Left hindlimb (tissue), 1 donor: ENCODE results near the gene EPB41L5.

Source experiments
- DNase-seq: peaks from one replicate; pipeline ENCODE4 v3.0.0-alpha.2; 2018

The EPB41L5 gene

GRCh38 chr2:120204945-120205670 is 192.2 kb downstream of the EPB41L5 start:
- no peak for DNase-seq

DNA sequence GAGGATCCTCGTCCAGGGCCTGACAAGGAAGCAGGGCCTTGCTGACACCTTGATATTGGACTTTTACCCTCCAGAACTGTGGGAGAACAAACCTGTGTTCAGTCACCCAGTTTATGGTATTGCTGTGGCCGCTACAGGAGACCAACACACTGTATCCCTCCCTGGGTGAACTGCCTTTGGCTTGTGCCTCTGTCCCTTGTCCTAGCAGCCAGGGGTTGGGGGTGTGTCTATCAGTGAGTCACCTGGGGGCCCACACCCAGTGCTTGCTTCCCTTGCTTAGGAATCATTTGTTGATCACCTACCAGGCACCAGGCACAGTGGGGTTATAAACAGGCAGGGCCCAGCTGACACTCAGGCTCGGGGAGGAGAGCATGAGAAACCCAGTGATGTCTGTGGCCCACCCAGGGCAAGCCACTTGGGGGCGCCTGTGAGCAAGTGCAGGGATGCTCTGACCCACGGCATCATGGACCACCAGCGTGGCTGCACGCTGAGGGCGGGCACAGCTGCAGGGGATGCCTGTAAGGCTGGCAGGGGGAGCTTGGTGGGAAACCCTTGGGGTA is 193.2 kb downstream of the EPB41L5 start:
- no peak for DNase-seq

DNA sequence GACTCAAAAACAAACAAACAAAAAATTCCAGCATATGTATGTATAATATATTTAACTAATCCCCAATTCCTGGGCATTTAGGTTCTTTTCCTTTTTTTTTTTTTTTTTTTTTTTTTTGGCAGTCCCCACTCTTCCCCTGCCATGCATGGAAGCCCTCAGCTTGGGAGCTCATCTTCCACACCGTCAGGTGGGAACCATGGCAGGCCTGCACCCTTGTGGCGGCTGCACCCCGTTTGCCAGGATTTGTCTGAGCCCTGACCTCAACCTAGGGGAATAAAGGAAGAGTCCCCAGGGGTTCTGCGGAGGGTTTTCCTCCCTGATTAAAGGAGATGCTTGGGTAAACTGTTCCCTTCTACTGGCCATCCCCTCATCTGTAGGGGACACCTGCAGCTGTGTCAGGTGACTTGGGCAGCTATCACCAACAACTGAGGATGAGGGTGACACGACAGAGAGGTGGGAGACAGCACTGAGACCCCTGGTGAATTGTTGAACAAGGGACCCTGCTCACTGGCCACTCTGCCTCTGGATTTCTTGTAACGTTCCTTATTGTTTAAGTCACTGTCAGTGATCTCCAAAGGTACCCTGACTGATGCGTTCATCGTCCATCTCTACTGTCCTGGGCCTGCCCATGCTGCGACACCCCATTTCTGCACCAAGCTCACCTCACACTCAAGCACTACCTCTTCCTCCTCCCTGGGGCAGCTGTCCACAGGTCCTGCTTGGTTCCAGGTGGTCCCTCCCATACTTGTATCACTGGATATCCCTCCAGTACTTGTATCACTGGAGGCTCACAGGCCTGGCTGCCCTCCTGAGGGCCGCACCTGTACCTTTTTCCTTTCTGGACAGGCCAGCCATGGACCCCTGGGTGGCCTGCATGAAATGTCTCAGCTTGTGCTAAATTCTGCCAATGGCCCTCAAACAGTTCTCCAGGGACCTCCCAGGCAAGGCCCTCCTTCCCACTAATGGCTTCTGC is 195.8 kb downstream of the EPB41L5 start:
- no peak for DNase-seq

GRCh38 chr2:120209427-120210269 is 196.8 kb downstream of the EPB41L5 start:
- DNase-seq = no peak

- DNase-seq = no peak
These were observed 197.4 kb downstream of the EPB41L5 start for GRCh38 chr2:120210270-120210693.

GRCh38 chr2:120218181-120218580 is 205.3 kb downstream of the EPB41L5 start:
- no peak for DNase-seq

- no peak for DNase-seq
These were observed 206.4 kb downstream of the EPB41L5 start for GRCh38 chr2:120219291-120219690.

GRCh38 chr2:120219766-120220165 is 206.9 kb downstream of the EPB41L5 start:
- no peak for DNase-seq

- DNase-seq = no peak
These were observed 207.9 kb downstream of the EPB41L5 start for GRCh38 chr2:120220756-120221155.

GRCh38 chr2:120221616-120222015 is 208.7 kb downstream of the EPB41L5 start:
- no peak for DNase-seq

- no peak for DNase-seq
These were observed 209.5 kb downstream of the EPB41L5 start for GRCh38 chr2:120222186-120223033.

DNA sequence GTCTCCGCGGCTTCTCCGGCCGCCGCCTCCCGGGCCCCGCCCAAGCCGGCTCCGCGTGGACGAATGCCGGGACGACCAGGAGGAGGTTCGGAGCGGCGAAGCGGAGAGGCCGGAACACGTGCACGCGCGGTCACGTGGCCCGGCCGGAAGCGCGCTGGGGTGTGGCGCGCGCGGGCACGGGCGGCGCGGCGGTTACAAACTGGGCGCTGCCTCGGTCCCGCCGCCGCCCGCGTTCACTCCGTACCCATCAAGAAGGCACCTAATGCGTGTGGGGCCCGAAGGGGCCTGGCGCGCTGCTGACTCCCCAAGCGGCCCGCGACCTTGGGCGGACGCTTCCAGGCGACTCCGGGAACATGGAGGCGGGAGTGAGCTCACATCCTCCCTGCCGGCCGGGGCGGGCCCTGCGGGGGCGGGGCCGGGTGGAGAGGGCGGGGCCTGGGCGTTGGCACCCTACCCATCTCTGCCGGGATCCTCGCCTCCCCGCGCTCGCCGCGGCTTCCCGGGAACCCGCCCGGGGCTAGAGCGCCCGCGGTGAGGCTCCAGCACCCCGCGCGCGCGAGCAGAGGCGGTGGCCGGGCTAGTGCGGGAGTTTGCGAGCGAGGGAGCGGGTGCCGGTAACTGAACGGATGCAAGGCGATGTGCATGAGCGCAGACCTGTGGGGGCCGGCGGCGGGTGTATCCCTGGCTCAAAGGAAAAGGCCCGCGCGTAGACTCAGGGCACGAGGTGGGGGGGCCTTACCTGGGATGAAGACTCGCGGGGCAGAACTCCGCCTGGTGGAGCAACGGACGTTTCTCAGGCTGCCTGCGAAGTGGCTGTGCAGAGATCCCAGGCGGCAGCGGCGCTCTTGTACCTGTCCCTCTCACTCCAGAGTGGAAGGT is 210.4 kb downstream of the EPB41L5 start, which contains the start of gene TMEM185B:
Gene TMEM185B, minus strand, starts transcription at position 367 of the 879 bp plus-strand sequence. CDS start 424 bp downstream, outside the sequence.
- DNase-seq = peak; percentile 93

DNA sequence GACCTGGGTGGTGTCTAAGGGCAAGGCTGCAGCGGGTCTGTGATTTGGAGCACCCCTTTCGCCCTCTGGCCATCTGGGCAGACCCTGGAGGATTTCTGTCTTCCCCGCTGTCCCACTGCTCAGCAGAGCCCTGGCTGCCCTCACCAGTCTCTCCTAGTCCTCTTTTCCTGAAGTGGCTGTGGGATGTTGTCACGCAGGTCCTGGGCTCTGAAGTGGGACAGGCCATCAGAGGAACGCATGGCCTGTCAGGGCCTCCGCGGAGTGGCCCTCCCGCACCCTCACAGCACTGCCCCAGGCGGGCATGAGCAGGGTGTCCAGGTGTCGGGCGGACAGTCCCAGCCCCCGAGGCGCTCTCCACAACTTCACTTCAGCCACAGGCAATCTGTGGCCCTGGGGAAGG is 211.4 kb downstream of the EPB41L5 start:
- DNase-seq = peak; percentile 28

- DNase-seq = peak; percentile 28
These were observed 212.1 kb downstream of the EPB41L5 start for GRCh38 chr2:120224735-120225548.

- no peak for DNase-seq
These were observed 212.7 kb downstream of the EPB41L5 start for GRCh38 chr2:120225549-120226065.

DNA sequence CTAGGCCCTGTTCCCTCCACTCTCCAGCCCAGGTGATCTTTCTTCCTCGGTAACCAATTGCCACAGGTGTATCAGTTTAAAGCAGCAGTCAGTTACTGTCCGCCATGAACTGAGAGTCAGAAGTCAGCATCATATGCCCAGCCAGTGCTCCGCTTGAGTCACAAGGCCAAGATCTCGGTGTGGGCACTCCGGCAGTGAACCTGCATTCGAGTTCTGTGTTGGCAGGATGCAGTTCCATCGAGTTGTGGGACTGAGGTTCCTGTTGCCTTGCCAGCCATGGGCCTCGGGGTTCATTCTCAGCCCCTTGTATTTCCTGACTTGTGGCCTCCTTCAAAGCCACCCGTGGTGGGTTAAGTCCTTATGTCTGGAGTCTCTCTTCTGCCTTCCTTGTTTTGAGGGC is 213.4 kb downstream of the EPB41L5 start:
- DNase-seq = peak; percentile 2

- peak; percentile 13 for DNase-seq
These were observed 214.5 kb downstream of the EPB41L5 start for GRCh38 chr2:120227111-120227991.

DNA sequence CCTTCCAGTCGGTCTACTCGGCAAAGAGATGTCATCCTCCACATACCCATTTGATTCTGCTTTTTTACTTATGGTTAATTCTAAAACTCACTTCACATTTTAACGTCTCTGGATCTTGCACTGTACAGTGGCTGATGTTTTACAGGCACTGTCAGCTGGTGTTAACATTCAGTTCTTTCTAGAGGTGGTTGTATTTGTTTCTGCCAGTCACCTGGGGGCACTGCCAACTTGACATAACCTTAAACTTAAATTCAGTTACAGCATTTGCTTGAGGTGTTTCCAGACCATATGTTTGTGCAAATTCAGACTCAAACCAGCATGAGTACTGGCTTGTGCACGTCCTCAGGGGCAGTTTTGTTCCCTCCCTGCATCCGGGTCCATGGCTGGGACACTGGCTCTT is 215.6 kb downstream of the EPB41L5 start:
- peak; percentile 26 for DNase-seq
